HepG2 (cell line): Measurements from ENCODE around the gene DDX43. TPM values are rescaled to one million over a fixed set of nuclear protein-coding genes. Genes with fewer than 3 reads are reported as not detected.

Source experiments
- KLF16 ChIP-seq, 2 experiments: sonication (generic) in 1 of 2; formaldehyde crosslinking in 1 of 2; IDR thresholded peaks; 2 replicates each; pipeline versions ENCODE4 v1.6.1 to v1.8.0; 2016 to 2023; ENCODE audit warnings: missing genetic modification reagents in 2 of 2, missing compliant biosample characterization in 1 of 2
- NFRKB ChIP-seq: fragments of 450-650 bp; IDR thresholded peaks from 2 replicates; pipeline ENCODE4 v1.6.1; 2017
- NKX3-1 ChIP-seq: sonication (generic); formaldehyde crosslinking; IDR thresholded peaks from 2 replicates; pipeline ENCODE4 v1.5.0; 2020; ENCODE audit warnings: missing genetic modification reagents
- SPEN ChIP-seq: sonication (generic); formaldehyde crosslinking; IDR thresholded peaks from 2 replicates; pipeline ENCODE4 v1.5.1; 2020; ENCODE audit warnings: low read depth, mild to moderate bottlenecking, missing genetic modification reagents
- TFE3 ChIP-seq: IDR thresholded peaks from 2 replicates; pipeline ENCODE4 v1.6.1; 2016
- TSC22D2 ChIP-seq: sonication (generic); formaldehyde crosslinking; IDR thresholded peaks from 2 replicates; pipeline ENCODE4 v1.5.1; 2020; ENCODE audit warnings: missing genetic modification reagents, mild to moderate bottlenecking, borderline replicate concordance
- ZFP36L1 ChIP-seq: sonication (generic); formaldehyde crosslinking; IDR thresholded peaks from 2 replicates; pipeline ENCODE4 v1.8.0; 2022; ENCODE audit warnings: mild to moderate bottlenecking, missing genetic modification reagents, moderate library complexity
- ZNF143 ChIP-seq: sonication (generic); formaldehyde crosslinking; IDR thresholded peaks from 2 replicates; pipeline ENCODE4 v1.4.0; 2020; ENCODE audit warnings: missing genetic modification reagents
- ZNF441 ChIP-seq: sonication (generic); formaldehyde crosslinking; IDR thresholded peaks from 2 replicates; pipeline ENCODE4 v1.7.0; 2021; ENCODE audit warnings: missing genetic modification reagents, borderline replicate concordance
- ZNF644 ChIP-seq: IDR thresholded peaks from 2 replicates; pipeline ENCODE4 v1.6.1; 2016; ENCODE audit warnings: low read depth
- ZNF7 ChIP-seq: IDR thresholded peaks from 2 replicates; pipeline ENCODE4 v1.6.1; 2016; ENCODE audit warnings: missing biosample characterization, missing genetic modification reagents
- ZNF709 ChIP-seq: sonication (generic); formaldehyde crosslinking; IDR thresholded peaks from 2 replicates; pipeline ENCODE4 v1.5.0; 2020; ENCODE audit warnings: mild to moderate bottlenecking, missing genetic modification reagents
- ZNF75D ChIP-seq: sonication (generic); formaldehyde crosslinking; IDR thresholded peaks from 2 replicates; pipeline ENCODE4 v1.8.1; 2023; ENCODE audit warnings: missing genetic modification reagents, mild to moderate bottlenecking, borderline replicate concordance
- ZNF788 ChIP-seq: sonication (generic); formaldehyde crosslinking; IDR thresholded peaks from 2 replicates; pipeline ENCODE4 v1.5.0; 2020; ENCODE audit warnings: mild to moderate bottlenecking, missing genetic modification reagents, borderline replicate concordance
- ZNF878 ChIP-seq: sonication (generic); formaldehyde crosslinking; IDR thresholded peaks from 2 replicates; pipeline ENCODE4 v1.8.1; 2023; ENCODE audit warnings: mild to moderate bottlenecking, missing genetic modification reagents, moderate library complexity
- polyA plus RNA-seq, 8 experiments: library from polyadenylated mRNA; depleted of rRNA in 3 of 8; stranded (reverse) in 7 of 8; unstranded in 1 of 8; fragments of >200 nt; fragmentation: Illumina TruSeq in 4 of 8; extraction: Trizol in 4 of 8; gene quantifications; 2 replicates each; pipeline versions ENCODE4 v1.2.1 to v1.2.3, GENCODE V29; 2011 to 2016; ENCODE audit warnings: low read depth in 4 of 8, missing spikeins in 1 of 8, mixed read lengths in 1 of 8; ENCODE audit not compliant: insufficient read depth in 1 of 8
- total RNA-seq, 5 experiments: library from RNA; depleted of rRNA; stranded (reverse); fragments of >200 nt; fragmentation: Illumina TruSeq; extraction: Trizol; gene quantifications; 2 replicates each; pipeline ENCODE4 v1.2.3, GENCODE V29; 2016; ENCODE audit warnings: low read depth in 1 of 5

DDX43 gene
- total and polyA plus RNA-seq, 2 of the 13 experiments (the other 11 are each of a cell fraction or from before 2014, with no cell fraction given): not detected

- TF ChIP-seq TFE3 (CRISPR knock-in tag): no peak
- no peak for TF ChIP-seq ZNF75D (CRISPR knock-in tag)
- no peak for TF ChIP-seq NFRKB
- TF ChIP-seq ZNF441 (CRISPR knock-in tag): no peak
- no peak for TF ChIP-seq NKX3-1 (CRISPR knock-in tag)
- TF ChIP-seq ZNF709 (CRISPR knock-in tag): no peak
- TF ChIP-seq ZNF7 (CRISPR knock-in tag): no peak
- no peak for TF ChIP-seq SPEN (CRISPR knock-in tag)
- TF ChIP-seq ZFP36L1 (CRISPR knock-in tag): no peak
- no peak for TF ChIP-seq ZNF644 (CRISPR knock-in tag)
- no peak for TF ChIP-seq ZNF878 (CRISPR knock-in tag)
- no peak for TF ChIP-seq ZNF788
- no peak for TF ChIP-seq KLF16 (CRISPR knock-in tag; IDR thresholded peaks at IDR 0.05)
- no peak for TF ChIP-seq TSC22D2 (CRISPR knock-in tag)
- TF ChIP-seq ZNF143 (CRISPR knock-in tag): no peak
Observed at GRCh38 chr6:73388800-73389512, 5.7 kb upstream of the DDX43 start (continued).
